ENCODE results near the gene NCKAP5. TPM values are rescaled to one million over a fixed set of nuclear protein-coding genes. Genes with fewer than 3 reads are reported as not detected.

Gene NCKAP5
- total and polyA plus RNA-seq, 9 donors, result 0.80 to 2.7 (median 2.2) TPM

DNA sequence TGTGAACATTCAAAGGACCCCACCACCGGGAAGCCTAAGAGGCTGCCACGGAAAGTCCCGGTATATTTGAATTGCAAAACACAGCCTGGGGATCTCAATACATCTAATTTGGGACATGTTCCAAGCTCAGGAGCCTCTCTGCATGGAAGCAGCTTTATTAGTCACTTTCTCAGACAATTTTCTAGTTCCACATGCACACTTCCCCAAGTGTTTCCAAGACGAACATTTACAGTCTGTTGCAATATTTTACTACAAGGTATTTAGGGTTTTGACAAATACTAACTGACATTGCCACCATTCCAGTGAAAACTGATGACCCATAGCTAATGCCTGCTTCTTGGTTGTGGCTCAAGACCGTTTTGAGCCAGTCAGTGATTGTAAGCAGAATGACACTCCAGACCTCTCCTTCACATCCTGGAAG lies 145.3 kb downstream of the NCKAP5 start:
- Histone ChIP-seq H3K27me3 (no peaks in the 10 kb centered on the region), H3K36me3 (no peaks in the 10 kb centered on the region), H3K4me3 (no peak overlapping the region), H3K4me1 (ENCODE audit: insufficient read depth) (no peaks in the 10 kb centered on the region), H3K9me3 (no peaks in the 10 kb centered on the region), H3K27ac (no peak overlapping the region)
- DNase-seq, result no peak
- TF ChIP-seq POLR2A (IDR thresholded peaks at IDR 0.05) (no peak), EP300 (IDR thresholded peaks at IDR 0.05) (no peak)
- TF ChIP-seq, protein P1, sequence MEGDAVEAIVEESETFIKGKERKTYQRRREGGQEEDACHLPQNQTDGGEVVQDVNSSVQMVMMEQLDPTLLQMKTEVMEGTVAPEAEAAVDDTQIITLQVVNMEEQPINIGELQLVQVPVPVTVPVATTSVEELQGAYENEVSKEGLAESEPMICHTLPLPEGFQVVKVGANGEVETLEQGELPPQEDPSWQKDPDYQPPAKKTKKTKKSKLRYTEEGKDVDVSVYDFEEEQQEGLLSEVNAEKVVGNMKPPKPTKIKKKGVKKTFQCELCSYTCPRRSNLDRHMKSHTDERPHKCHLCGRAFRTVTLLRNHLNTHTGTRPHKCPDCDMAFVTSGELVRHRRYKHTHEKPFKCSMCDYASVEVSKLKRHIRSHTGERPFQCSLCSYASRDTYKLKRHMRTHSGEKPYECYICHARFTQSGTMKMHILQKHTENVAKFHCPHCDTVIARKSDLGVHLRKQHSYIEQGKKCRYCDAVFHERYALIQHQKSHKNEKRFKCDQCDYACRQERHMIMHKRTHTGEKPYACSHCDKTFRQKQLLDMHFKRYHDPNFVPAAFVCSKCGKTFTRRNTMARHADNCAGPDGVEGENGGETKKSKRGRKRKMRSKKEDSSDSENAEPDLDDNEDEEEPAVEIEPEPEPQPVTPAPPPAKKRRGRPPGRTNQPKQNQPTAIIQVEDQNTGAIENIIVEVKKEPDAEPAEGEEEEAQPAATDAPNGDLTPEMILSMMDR (IDR thresholded peaks at IDR 0.05), result no peak
- intact Hi-C loops (cut with DNase I), result loop anchor here in 1 of 4 donors (10.0 kb wide), 1 partner anchor 318 kb away; no protein-coding TSS in a partner anchor
- WGBS, 3 donors, result 53 to 68% (median 55%) methylated on average over 5 of the region's 5 CpGs

DNA sequence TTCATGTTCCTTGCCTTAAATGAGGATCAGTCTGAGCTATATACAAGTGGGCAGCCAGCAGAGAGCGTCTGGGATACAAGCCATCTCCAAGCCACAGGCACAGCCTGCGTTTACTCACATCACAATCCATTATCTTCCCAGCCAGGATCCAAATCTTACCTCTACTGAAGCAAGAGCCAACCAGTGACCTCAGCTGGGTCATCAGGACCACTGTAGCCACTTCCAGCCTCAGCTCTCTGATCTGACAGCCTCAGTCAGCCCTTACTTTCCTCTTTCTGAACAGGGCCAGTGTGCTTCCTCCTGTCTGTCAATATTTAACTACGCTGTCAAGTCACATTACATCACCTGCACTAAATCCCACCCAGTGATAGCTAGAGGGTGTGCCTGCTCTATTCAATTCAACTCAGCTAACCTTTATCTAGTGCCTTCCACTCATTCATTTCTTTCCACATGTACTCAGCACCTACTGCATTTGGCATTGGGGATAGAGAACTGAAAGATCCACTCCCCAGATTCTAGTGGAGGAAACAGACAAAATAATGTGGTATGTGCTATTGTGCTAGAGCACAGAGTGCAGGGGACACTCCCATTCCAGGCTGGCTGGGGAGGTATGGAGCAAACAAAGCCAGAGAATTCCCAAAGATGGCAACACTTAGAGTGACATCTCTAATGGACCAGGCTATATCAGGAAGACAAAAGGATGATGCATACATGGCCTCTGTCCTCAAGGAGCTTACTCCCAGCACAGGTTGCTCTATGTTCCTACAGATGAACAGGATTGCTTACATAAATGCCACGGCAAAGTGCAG lies 146.5 kb downstream of the NCKAP5 start:
- DNase-seq, result no peak

DNA sequence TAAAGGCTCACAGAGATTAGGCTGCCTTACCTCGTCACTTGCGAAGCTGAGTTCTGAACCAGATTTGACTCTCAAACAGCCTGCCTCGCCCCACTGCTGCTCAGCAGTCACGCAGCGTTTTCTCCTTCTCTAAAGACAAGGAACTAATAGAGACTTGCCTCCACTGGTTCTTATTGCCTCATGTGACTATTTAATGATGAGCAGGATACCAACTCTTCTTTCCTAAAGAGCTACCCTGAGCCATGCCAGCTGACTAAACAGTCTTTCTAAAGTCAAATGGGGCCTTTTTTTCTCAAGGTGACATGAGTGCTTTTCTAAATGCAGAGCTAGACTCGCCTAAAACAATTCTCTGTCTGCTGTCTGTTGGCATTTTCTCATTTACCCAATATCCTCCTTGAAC lies 147.5 kb downstream of the NCKAP5 start:
- Histone ChIP-seq H3K27ac (no peak overlapping the region), H3K4me3 (no peak overlapping the region), H3K27me3 (no peaks in the 10 kb centered on the region), H3K36me3 (no peaks in the 10 kb centered on the region), H3K9me3 (no peaks in the 10 kb centered on the region), H3K4me1 (ENCODE audit: insufficient read depth) (peaks cover 5% of the 10 kb centered on the region)
- 82 to 94% (median 87%) methylated on average over 6 of the region's 6 CpGs for WGBS, 3 donors
- no peak for DNase-seq
- intact Hi-C loops (cut with DNase I), result loop anchor here in 1 of 4 donors (10.0 kb wide), 1 partner anchor 316 kb away; no protein-coding TSS in a partner anchor
- TF ChIP-seq POLR2A (IDR thresholded peaks at IDR 0.05) (no peak), EP300 (IDR thresholded peaks at IDR 0.05) (no peak)
- TF ChIP-seq, protein P1 (IDR thresholded peaks at IDR 0.05), result no peak

More for the DNA sequence above, 146.5 kb downstream of the NCKAP5 start:
- Histone ChIP-seq H3K36me3 (no peaks in the 10 kb centered on the region), H3K27me3 (no peaks in the 10 kb centered on the region), H3K9me3 (no peaks in the 10 kb centered on the region), H3K4me1 (ENCODE audit: insufficient read depth) (peaks cover 5% of the 10 kb centered on the region), H3K4me3 (no peak overlapping the region), H3K27ac (no peak overlapping the region)
- TF ChIP-seq POLR2A (IDR thresholded peaks at IDR 0.05) (no peak), EP300 (IDR thresholded peaks at IDR 0.05) (no peak)
- TF ChIP-seq, protein P1 (IDR thresholded peaks at IDR 0.05), result no peak
- intact Hi-C loops (cut with DNase I), result loop anchor here in 1 of 4 donors (10.0 kb wide), 1 partner anchor 317 kb away; no protein-coding TSS in a partner anchor
- WGBS, 3 donors, result 57 to 67% (median 66%) methylated on average over 4 of the region's 4 CpGs

DNA sequence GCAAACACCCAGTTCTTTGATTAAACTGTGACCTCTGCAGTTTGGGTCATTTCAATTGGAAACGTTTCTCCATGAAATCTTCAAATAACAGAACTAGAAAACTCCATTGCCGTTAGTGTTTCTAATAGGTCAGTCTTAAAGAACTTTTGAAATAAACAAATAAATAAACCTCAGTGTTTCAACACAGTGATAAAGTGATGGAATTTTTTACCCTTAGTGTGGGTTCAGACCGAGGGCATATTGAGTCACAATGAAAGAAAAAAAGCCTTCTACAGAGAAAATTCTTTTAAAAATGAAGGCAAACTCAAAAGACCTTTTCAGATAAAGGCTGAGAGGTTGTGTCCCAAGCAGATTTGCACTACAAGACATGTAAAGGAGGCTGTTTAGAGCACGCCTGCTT lies 149.6 kb downstream of the NCKAP5 start:
- WGBS, 3 donors, result 72 to 79% (median 73%) methylated on average over 4 of the region's 4 CpGs

More for the DNA sequence above, 149.6 kb downstream of the NCKAP5 start:
- Histone ChIP-seq H3K27me3 (no peaks in the 10 kb centered on the region), H3K27ac (no peak overlapping the region), H3K9me3 (no peaks in the 10 kb centered on the region), H3K4me1 (ENCODE audit: insufficient read depth) (peaks cover 5% of the 10 kb centered on the region), H3K36me3 (no peaks in the 10 kb centered on the region), H3K4me3 (no peak overlapping the region)
- no peak for DNase-seq
- TF ChIP-seq EP300 (IDR thresholded peaks at IDR 0.05), result no peak
- TF ChIP-seq, protein P1 (IDR thresholded peaks at IDR 0.05), result no peak
- TF ChIP-seq POLR2A (IDR thresholded peaks at IDR 0.05), result no peak
- intact Hi-C loops (cut with DNase I), result no loop called here

Data from ovary (tissue), 9 donors.